Naive thymus-derived CD4-positive, alpha-beta T cell (primary cell): Measurements from ENCODE around the gene ANKHD1. TPM values are rescaled to one million over a fixed set of nuclear protein-coding genes. Genes with fewer than 3 reads are reported as not detected.

Experiments used
- ATAC-seq: fragments of 150-1000 bp; cut with Tn5 transposase; 2 replicates; pipeline ENCODE4 v1.10.0; 2021; ENCODE audit warnings: mild to moderate bottlenecking, moderate library complexity
- CTCF ChIA-PET: fragments of 350-600 bp; sonication (Branson Sonifier 250); formaldehyde crosslinking; loops from one replicate; lab custom pipeline; 2021; ENCODE audit warnings: antibody characterized with exemption; lab: Charles Lee
- POLR2A ChIA-PET: fragments of 350-600 bp; sonication (Branson Sonifier 250); formaldehyde crosslinking; loops from one replicate; lab custom pipeline; 2021; ENCODE audit warnings: antibody characterized with exemption, inconsistent platforms; lab: Charles Lee
- DNase-seq, 9 donors: peaks; one replicate each; pipeline versions ENCODE4 v3.0.0 to v3.0.0-alpha.2; 2020 to 2022; ENCODE audit warnings: mixed read lengths in 1 of 9
- H3K27ac ChIP-seq: one replicate; pipeline ENCODE4 v1.7.0; 2013; ENCODE audit warnings: mild to moderate bottlenecking, low read depth, low read length, moderate library complexity
- H3K27me3 ChIP-seq, 2 donors: one replicate each; pipeline ENCODE4 v1.7.0; 2013; ENCODE audit warnings: low read length in 2 of 2, mild to moderate bottlenecking in 2 of 2, moderate library complexity in 2 of 2; ENCODE audit not compliant: control insufficient read depth in 2 of 2, insufficient read depth in 2 of 2
- H3K36me3 ChIP-seq, 3 experiments: 1 replicate in 2 of 3; 2 replicates in 1 of 3; pipeline ENCODE4 v1.7.0; 2013; ENCODE audit warnings: low read length in 3 of 3, mild to moderate bottlenecking in 3 of 3, moderate library complexity in 1 of 3; ENCODE audit not compliant: insufficient read depth in 3 of 3, control insufficient read depth in 2 of 3
- H3K4me1 ChIP-seq, 2 donors: one replicate each; pipeline ENCODE4 v1.7.0; 2013; ENCODE audit warnings: low read length in 2 of 2, mild to moderate bottlenecking in 2 of 2, moderate library complexity in 1 of 2; ENCODE audit not compliant: control insufficient read depth in 2 of 2, insufficient read depth in 2 of 2
- H3K4me3 ChIP-seq: 2 replicates; pipeline ENCODE4 v1.7.0; 2013; ENCODE audit warnings: mild to moderate bottlenecking, low read length
- H3K9me3 ChIP-seq, 3 experiments: 1 replicate in 2 of 3; 2 replicates in 1 of 3; pipeline ENCODE4 v1.7.0; 2013; ENCODE audit warnings: low read length in 3 of 3; ENCODE audit not compliant: control insufficient read depth in 2 of 3
- H3K27ac Mint-ChIP-seq, 9 donors: one replicate each; pipeline ENCODE4 v1.8.0; 2020 to 2022; ENCODE audit warnings: mixed read lengths in 9 of 9, mild to moderate bottlenecking in 8 of 9, moderate library complexity in 5 of 9, inconsistent platforms in 2 of 9
- H3K27me3 Mint-ChIP-seq, 5 donors: one replicate each; pipeline ENCODE4 v1.8.0; 2021 to 2022; ENCODE audit warnings: mixed read lengths in 5 of 5, mild to moderate bottlenecking in 1 of 5
- H3K36me3 Mint-ChIP-seq, 5 donors: one replicate each; pipeline ENCODE4 v1.8.0; 2020 to 2022; ENCODE audit warnings: mixed read lengths in 5 of 5, mild to moderate bottlenecking in 3 of 5, inconsistent platforms in 1 of 5
- H3K4me1 Mint-ChIP-seq, 7 donors: one replicate each; pipeline ENCODE4 v1.8.0; 2020 to 2022; ENCODE audit warnings: mixed read lengths in 7 of 7, mild to moderate bottlenecking in 3 of 7, inconsistent platforms in 1 of 7
- H3K4me3 Mint-ChIP-seq, 10 donors: one replicate each; pipeline ENCODE4 v1.8.0; 2020 to 2022; ENCODE audit warnings: mild to moderate bottlenecking in 10 of 10, mixed read lengths in 10 of 10, moderate library complexity in 6 of 10, inconsistent platforms in 2 of 10
- H3K9me3 Mint-ChIP-seq, 11 donors: one replicate each; pipeline ENCODE4 v1.8.0; 2020 to 2022; ENCODE audit warnings: mixed read lengths in 11 of 11, mild to moderate bottlenecking in 4 of 11, inconsistent platforms in 1 of 11, moderate library complexity in 1 of 11
- intact Hi-C, 2 donors: fragments of 100-400 bp; cut with micrococcal nuclease; formaldehyde crosslinking; loops; one replicate each; pipeline ENCODE4 v1.15.1; 2023
- polyA plus RNA-seq, 2 donors: library from polyadenylated mRNA; unstranded; fragments of 300-500 nt; fragmentation: Illumina TruSeq; gene quantifications; one replicate each; pipeline ENCODE4 v1.2.3, GENCODE V29; 2021
- total RNA-seq, 6 experiments: library from RNA in 5 of 6; stranded (reverse) in 5 of 6; gene quantifications; 1 replicate in 5 of 6; 2 replicates in 1 of 6; pipeline ENCODE4 v1.2.3 and lab custom pipeline; 2021 to 2026

ANKHD1 gene
- total and polyA plus RNA-seq, 7 experiments from 2014 or later, result 63.1 to 240 (median 203) TPM

GRCh38 chr5:140399979-140400729 is 1.5 kb upstream of the ANKHD1 start:
- peaks cover 11 to 26% of the 10 kb centered on the region in 2 donors for H3K4me1 ChIP-seq
- Mint-ChIP-seq H3K36me3 (peaks cover 0 to 11% (median 1%) of the 10 kb centered on the region in 5 donors), H3K27me3 (no peaks in the 10 kb centered on the region), H3K9me3 (no peaks in the 10 kb centered on the region), H3K27ac (peak overlapping the region in 3 of 9 donors; percentile 86 to 91 (median 90)), H3K4me1 (peaks cover 20 to 34% (median 30%) of the 10 kb centered on the region in 7 donors), H3K4me3 (peak overlapping the region in 1 of 10 donors; percentile 86)
- no peaks in the 10 kb centered on the region for H3K9me3 ChIP-seq
- intact Hi-C loops, result loop anchor here (2.0 to 10.0 kb wide), 12 partner anchors 27 to 1855 kb away; partner anchors contain the start of genes HDAC3 (in 2 of the 2), PAIP2 (in 2 of the 2), RELL2 (in 2 of the 2) and SRA1 (in 2 of the 2)
- H3K36me3 ChIP-seq, result peaks cover 0 to 14% (median 0%) of the 10 kb centered on the region in 3 experiments
- peak overlapping the region; percentile 87 for H3K4me3 ChIP-seq
- ATAC-seq, result no peak
- H3K27me3 ChIP-seq, result no peaks in the 10 kb centered on the region
- no peak for DNase-seq
- H3K27ac ChIP-seq, result peak overlapping the region; percentile 79
- POLR2A ChIA-PET, result interaction anchor here (0.8 to 2.9 kb wide), 12 partner anchors 107 to 1107 kb away, joined by 3 to 24 read pairs (median 6); partner anchors contain the start of genes APBB3, EIF4EBP3, IK and MATR3
- CTCF ChIA-PET, result interaction anchor here (0.6 kb wide), 1 partner anchor 206 kb away, joined by 3 read pairs; no protein-coding TSS in a partner anchor

GRCh38 chr5:140400730-140401361 is 787 bp upstream of the ANKHD1 start:
- peak in 8 of 9 donors; percentile 66 to 94 (median 90) for DNase-seq
- H3K27ac Mint-ChIP-seq, result peak overlapping the region in 3 of 9 donors; percentile 86 to 91 (median 90)
- ATAC-seq, result peak; percentile 77
- no peaks in the 10 kb centered on the region for H3K9me3 Mint-ChIP-seq
- no peaks in the 10 kb centered on the region for H3K9me3 ChIP-seq
- H3K36me3 ChIP-seq, result peaks cover 0 to 14% (median 0%) of the 10 kb centered on the region in 3 experiments
- no peaks in the 10 kb centered on the region for H3K27me3 Mint-ChIP-seq
- peaks cover 23 to 38% (median 33%) of the 10 kb centered on the region in 7 donors for H3K4me1 Mint-ChIP-seq
- peaks cover 11 to 26% of the 10 kb centered on the region in 2 donors for H3K4me1 ChIP-seq
- ChIA-PET POLR2A (interaction anchor here (0.6 to 2.9 kb wide), 30 partner anchors 9 to 1108 kb away, joined by 3 to 24 read pairs (median 3); partner anchors contain the start of genes APBB3, CD14, EIF4EBP3 and HARS1), CTCF (interaction anchor here (0.6 to 1.3 kb wide), 2 partner anchors 206 to 310 kb away, joined by 3 read pairs; no protein-coding TSS in a partner anchor)
- no peaks in the 10 kb centered on the region for H3K27me3 ChIP-seq
- peak overlapping the region in 1 of 10 donors; percentile 86 for H3K4me3 Mint-ChIP-seq
- intact Hi-C loops, result loop anchor here (1.0 to 10.0 kb wide), 26 partner anchors 28 to 1858 kb away; partner anchors contain the start of genes APBB3 (in 2 of the 2), EIF4EBP3 (in 2 of the 2), ETF1 (in 2 of the 2) and HDAC3 (in 2 of the 2)
- H3K27ac ChIP-seq, result peak overlapping the region; percentile 79
- peaks cover 0 to 13% (median 3%) of the 10 kb centered on the region in 5 donors for H3K36me3 Mint-ChIP-seq
- peak overlapping the region; percentile 87 for H3K4me3 ChIP-seq

- no peak overlapping the region for H3K27ac Mint-ChIP-seq
Observed at GRCh38 chr5:140402258-140403074, 833 bp downstream of the ANKHD1 start.

GRCh38 chr5:140403613-140404012 is 2.0 kb downstream of the ANKHD1 start:
- Mint-ChIP-seq H3K27ac (peak overlapping the region in 7 of 9 donors; percentile 51 to 82 (median 66)), H3K36me3 (peaks cover 0 to 14% (median 6%) of the 10 kb centered on the region in 5 donors), H3K27me3 (no peaks in the 10 kb centered on the region), H3K4me1 (peaks cover 23 to 62% (median 44%) of the 10 kb centered on the region in 7 donors), H3K9me3 (no peaks in the 10 kb centered on the region), H3K4me3 (no peak overlapping the region)
- ATAC-seq, result no peak
- intact Hi-C loops, result loop anchor here (5.0 to 10.0 kb wide), 7 partner anchors 841 to 1859 kb away; partner anchors contain the start of genes PAIP2 (in 2 of the 2), DIAPH1 (in 1 of the 2), ETF1 (in 1 of the 2) and NDFIP1 (in 1 of the 2)
- DNase-seq, result no peak
- Histone ChIP-seq H3K27ac (peak overlapping the region; percentile 90), H3K36me3 (peaks cover 0 to 20% (median 0%) of the 10 kb centered on the region in 3 experiments), H3K4me1 (peaks cover 12 to 34% of the 10 kb centered on the region in 2 donors), H3K9me3 (no peaks in the 10 kb centered on the region), H3K4me3 (peak overlapping the region; percentile 86), H3K27me3 (no peaks in the 10 kb centered on the region)
- POLR2A ChIA-PET, result interaction anchor here (0.7 to 2.6 kb wide), 3 partner anchors 14 to 244 kb away, joined by 4 to 10 read pairs (median 4); partner anchors contain the start of genes IK and NDUFA2
- CTCF ChIA-PET, result interaction anchor here (0.7 kb wide), 1 partner anchor 303 kb away, joined by 5 read pairs; no protein-coding TSS in a partner anchor

More at GRCh38 chr5:140402258-140403074, 833 bp downstream of the ANKHD1 start:
- CTCF ChIA-PET, result interaction anchor here (0.8 kb wide), 1 partner anchor 233 kb away, joined by 5 read pairs; no protein-coding TSS in a partner anchor
- no peaks in the 10 kb centered on the region for H3K27me3 Mint-ChIP-seq
- Histone ChIP-seq H3K4me3 (peak overlapping the region; percentile 86), H3K27me3 (no peaks in the 10 kb centered on the region), H3K27ac (peak overlapping the region; percentile 90), H3K9me3 (no peaks in the 10 kb centered on the region), H3K36me3 (peaks cover 0 to 20% (median 0%) of the 10 kb centered on the region in 3 experiments), H3K4me1 (peaks cover 11 to 34% of the 10 kb centered on the region in 2 donors)
- peaks cover 23 to 50% (median 39%) of the 10 kb centered on the region in 7 donors for H3K4me1 Mint-ChIP-seq
- ATAC-seq, result no peak
- intact Hi-C loops, result loop anchor here (5.0 to 10.0 kb wide), 7 partner anchors 840 to 1858 kb away; partner anchors contain the start of genes PAIP2 (in 2 of the 2), DIAPH1 (in 1 of the 2), ETF1 (in 1 of the 2) and NDFIP1 (in 1 of the 2)
- POLR2A ChIA-PET, result interaction anchor here (0.6 to 2.9 kb wide), 21 partner anchors 9 to 1234 kb away, joined by 3 to 24 read pairs (median 4); partner anchors contain the start of genes APBB3, CD14, EIF4EBP3 and HARS1
- H3K9me3 Mint-ChIP-seq, result no peaks in the 10 kb centered on the region
- no peak overlapping the region for H3K4me3 Mint-ChIP-seq
- H3K36me3 Mint-ChIP-seq, result peaks cover 0 to 14% (median 6%) of the 10 kb centered on the region in 5 donors
- DNase-seq, result peak; percentile 31 to 67 (median 47)

GRCh38 chr5:140408750-140409241 is 7.2 kb downstream of the ANKHD1 start:
- H3K36me3 ChIP-seq, result peaks cover 0 to 6% (median 0%) of the 10 kb centered on the region in 3 experiments
- H3K4me3 ChIP-seq, result no peak overlapping the region
- POLR2A ChIA-PET, result no interaction called here
- CTCF ChIA-PET, result no interaction called here
- intact Hi-C loops, result loop anchor here (5.0 to 10.0 kb wide), 4 partner anchors 34 to 1864 kb away; partner anchors contain the start of genes ETF1 (in 1 of the 2), NDFIP1 (in 1 of the 2) and PAIP2 (in 1 of the 2)
- peaks cover 14 to 24% of the 10 kb centered on the region in 2 donors for H3K4me1 ChIP-seq
- Mint-ChIP-seq H3K9me3 (no peaks in the 10 kb centered on the region), H3K36me3 (peaks cover 0 to 11% (median 6%) of the 10 kb centered on the region in 5 donors), H3K4me3 (peak overlapping the region in 8 of 10 donors; percentile 8 to 60 (median 30)), H3K4me1 (peaks cover 32 to 78% (median 56%) of the 10 kb centered on the region in 7 donors), H3K27me3 (no peaks in the 10 kb centered on the region), H3K27ac (peak overlapping the region in 3 of 9 donors; percentile 31 to 41 (median 36))
- no peak for DNase-seq
- H3K27me3 ChIP-seq, result no peaks in the 10 kb centered on the region
- ATAC-seq, result no peak
- H3K27ac ChIP-seq, result no peak overlapping the region
- no peaks in the 10 kb centered on the region for H3K9me3 ChIP-seq
